ENCODE results near the gene KRT35. TPM values are rescaled to one million over a fixed set of nuclear protein-coding genes. Genes with fewer than 3 reads are reported as not detected.

Gene KRT35
- total and polyA plus RNA-seq, 4 donors, result not detected

DNA sequence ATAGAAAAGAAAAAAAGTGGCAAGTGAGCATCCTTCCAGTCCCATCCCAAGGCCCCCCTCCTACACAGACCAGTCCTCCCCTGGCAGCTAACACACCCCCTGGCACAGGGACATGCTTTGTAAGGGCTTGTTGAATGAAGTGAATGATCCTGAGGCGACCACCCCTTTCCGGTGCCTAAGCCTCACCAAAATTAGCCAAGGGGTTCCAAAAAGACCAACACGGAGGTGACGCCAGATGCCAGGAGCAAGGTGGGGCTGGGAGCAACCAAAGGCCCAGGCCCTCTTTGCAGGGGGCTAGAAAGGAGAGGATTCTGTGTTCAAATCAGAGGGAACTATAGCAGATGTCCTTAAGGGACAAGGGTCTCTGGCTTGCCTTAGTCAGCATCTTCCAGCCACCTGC lies 5.5 kb downstream of the KRT35 start:
- Histone ChIP-seq H3K4me3 (ENCODE audit: low read depth in 1 of 3, low read length in 3 of 3) (no peak overlapping the region), H3K4me1 (ENCODE audit: control insufficient read depth in 4 of 4, insufficient read depth in 4 of 4, low read length in 3 of 4) (no peaks in the 10 kb centered on the region), H3K27me3 (ENCODE audit: control insufficient read depth in 4 of 4, insufficient read depth in 4 of 4, low read length in 3 of 4) (no peaks in the 10 kb centered on the region), H3K9me3 (ENCODE audit: control insufficient read depth in 4 of 4, low read length in 3 of 4) (peaks cover 0 to 4% (median 0%) of the 10 kb centered on the region in 4 donors), H3K27ac (ENCODE audit: low read depth in 1 of 2, low read length in 2 of 2) (no peak overlapping the region), H3K36me3 (ENCODE audit: control insufficient read depth in 4 of 4, insufficient read depth in 3 of 4, low read depth in 1 of 4, low read length in 3 of 4) (no peaks in the 10 kb centered on the region), H3K9ac (ENCODE audit: low read depth in 1 of 2, low read length in 2 of 2) (no peak overlapping the region)
- TF ChIP-seq, protein P1, sequence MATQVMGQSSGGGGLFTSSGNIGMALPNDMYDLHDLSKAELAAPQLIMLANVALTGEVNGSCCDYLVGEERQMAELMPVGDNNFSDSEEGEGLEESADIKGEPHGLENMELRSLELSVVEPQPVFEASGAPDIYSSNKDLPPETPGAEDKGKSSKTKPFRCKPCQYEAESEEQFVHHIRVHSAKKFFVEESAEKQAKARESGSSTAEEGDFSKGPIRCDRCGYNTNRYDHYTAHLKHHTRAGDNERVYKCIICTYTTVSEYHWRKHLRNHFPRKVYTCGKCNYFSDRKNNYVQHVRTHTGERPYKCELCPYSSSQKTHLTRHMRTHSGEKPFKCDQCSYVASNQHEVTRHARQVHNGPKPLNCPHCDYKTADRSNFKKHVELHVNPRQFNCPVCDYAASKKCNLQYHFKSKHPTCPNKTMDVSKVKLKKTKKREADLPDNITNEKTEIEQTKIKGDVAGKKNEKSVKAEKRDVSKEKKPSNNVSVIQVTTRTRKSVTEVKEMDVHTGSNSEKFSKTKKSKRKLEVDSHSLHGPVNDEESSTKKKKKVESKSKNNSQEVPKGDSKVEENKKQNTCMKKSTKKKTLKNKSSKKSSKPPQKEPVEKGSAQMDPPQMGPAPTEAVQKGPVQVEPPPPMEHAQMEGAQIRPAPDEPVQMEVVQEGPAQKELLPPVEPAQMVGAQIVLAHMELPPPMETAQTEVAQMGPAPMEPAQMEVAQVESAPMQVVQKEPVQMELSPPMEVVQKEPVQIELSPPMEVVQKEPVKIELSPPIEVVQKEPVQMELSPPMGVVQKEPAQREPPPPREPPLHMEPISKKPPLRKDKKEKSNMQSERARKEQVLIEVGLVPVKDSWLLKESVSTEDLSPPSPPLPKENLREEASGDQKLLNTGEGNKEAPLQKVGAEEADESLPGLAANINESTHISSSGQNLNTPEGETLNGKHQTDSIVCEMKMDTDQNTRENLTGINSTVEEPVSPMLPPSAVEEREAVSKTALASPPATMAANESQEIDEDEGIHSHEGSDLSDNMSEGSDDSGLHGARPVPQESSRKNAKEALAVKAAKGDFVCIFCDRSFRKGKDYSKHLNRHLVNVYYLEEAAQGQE (IDR thresholded peaks at IDR 0.05), result no peak
- no peak for TF ChIP-seq FOXA2 (IDR thresholded peaks at IDR 0.05)
- TF ChIP-seq, protein P2, sequence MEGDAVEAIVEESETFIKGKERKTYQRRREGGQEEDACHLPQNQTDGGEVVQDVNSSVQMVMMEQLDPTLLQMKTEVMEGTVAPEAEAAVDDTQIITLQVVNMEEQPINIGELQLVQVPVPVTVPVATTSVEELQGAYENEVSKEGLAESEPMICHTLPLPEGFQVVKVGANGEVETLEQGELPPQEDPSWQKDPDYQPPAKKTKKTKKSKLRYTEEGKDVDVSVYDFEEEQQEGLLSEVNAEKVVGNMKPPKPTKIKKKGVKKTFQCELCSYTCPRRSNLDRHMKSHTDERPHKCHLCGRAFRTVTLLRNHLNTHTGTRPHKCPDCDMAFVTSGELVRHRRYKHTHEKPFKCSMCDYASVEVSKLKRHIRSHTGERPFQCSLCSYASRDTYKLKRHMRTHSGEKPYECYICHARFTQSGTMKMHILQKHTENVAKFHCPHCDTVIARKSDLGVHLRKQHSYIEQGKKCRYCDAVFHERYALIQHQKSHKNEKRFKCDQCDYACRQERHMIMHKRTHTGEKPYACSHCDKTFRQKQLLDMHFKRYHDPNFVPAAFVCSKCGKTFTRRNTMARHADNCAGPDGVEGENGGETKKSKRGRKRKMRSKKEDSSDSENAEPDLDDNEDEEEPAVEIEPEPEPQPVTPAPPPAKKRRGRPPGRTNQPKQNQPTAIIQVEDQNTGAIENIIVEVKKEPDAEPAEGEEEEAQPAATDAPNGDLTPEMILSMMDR (IDR thresholded peaks at IDR 0.05; ENCODE audit: low read depth, low read length, missing input control), result no peak
- no peak for TF ChIP-seq FOXA1 (IDR thresholded peaks at IDR 0.05)
- TF ChIP-seq, protein P3, sequence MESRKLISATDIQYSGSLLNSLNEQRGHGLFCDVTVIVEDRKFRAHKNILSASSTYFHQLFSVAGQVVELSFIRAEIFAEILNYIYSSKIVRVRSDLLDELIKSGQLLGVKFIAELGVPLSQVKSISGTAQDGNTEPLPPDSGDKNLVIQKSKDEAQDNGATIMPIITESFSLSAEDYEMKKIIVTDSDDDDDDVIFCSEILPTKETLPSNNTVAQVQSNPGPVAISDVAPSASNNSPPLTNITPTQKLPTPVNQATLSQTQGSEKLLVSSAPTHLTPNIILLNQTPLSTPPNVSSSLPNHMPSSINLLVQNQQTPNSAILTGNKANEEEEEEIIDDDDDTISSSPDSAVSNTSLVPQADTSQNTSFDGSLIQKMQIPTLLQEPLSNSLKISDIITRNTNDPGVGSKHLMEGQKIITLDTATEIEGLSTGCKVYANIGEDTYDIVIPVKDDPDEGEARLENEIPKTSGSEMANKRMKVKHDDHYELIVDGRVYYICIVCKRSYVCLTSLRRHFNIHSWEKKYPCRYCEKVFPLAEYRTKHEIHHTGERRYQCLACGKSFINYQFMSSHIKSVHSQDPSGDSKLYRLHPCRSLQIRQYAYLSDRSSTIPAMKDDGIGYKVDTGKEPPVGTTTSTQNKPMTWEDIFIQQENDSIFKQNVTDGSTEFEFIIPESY (IDR thresholded peaks at IDR 0.05), result no peak
- TF ChIP-seq EGR1 (IDR thresholded peaks at IDR 0.05; ENCODE audit: low read depth in 2 of 2), result no peak
- TF ChIP-seq YY1 (IDR thresholded peaks at IDR 0.05), result no peak
- TF ChIP-seq RAD21 (IDR thresholded peaks at IDR 0.05), result no peak
- TF ChIP-seq, protein P4, sequence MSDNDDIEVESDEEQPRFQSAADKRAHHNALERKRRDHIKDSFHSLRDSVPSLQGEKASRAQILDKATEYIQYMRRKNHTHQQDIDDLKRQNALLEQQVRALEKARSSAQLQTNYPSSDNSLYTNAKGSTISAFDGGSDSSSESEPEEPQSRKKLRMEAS (IDR thresholded peaks at IDR 0.05), result no peak
- TF ChIP-seq RXRA (IDR thresholded peaks at IDR 0.05), result no peak
- no peak for DNase-seq (ENCODE audit: low spot score)
- 95% methylated on average over 4 of the region's 4 CpGs for WGBS

DNA sequence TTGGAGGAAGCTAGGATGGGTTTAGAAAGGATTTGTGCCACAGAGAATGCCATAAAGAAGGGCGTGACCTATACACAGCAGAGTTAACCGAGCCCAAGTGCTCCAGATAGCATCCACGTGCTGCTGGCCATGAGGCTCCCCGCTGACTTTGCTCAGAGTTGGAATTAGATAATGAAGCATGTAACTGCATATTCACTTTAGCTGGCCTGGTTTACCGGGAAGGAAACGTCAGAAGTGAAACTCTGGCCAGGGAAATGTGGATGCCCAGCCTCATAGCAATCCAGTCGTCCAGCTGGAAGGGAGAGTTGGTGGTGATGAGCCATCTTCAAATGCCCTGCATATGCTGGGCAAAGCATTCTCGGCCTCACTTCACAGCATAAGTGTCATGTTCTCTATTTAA lies 6.1 kb downstream of the KRT35 start:
- H3K36me3 ChIP-seq (ENCODE audit: control insufficient read depth in 4 of 4, insufficient read depth in 3 of 4, low read depth in 1 of 4, low read length in 3 of 4), result no peaks in the 10 kb centered on the region
- peaks cover 0 to 4% (median 0%) of the 10 kb centered on the region in 4 donors for H3K9me3 ChIP-seq (ENCODE audit: control insufficient read depth in 4 of 4, low read length in 3 of 4)
- no peak for DNase-seq (ENCODE audit: low spot score)
- 63% methylated on average over 8 of the region's 8 CpGs for WGBS
- TF ChIP-seq YY1 (IDR thresholded peaks at IDR 0.05) (no peak), HNF4G (IDR thresholded peaks at IDR 0.05) (no peak), RXRA (IDR thresholded peaks at IDR 0.05) (no peak), FOXA2 (IDR thresholded peaks at IDR 0.05) (no peak), SP1 (IDR thresholded peaks at IDR 0.05) (no peak), GABPA (IDR thresholded peaks at IDR 0.05 in 1 of 2, conservative IDR thresholded peaks at IDR 0.05 in 1 of 2) (no peak), NR2F2 (IDR thresholded peaks at IDR 0.05) (no peak)
- H3K27ac ChIP-seq (ENCODE audit: low read depth in 1 of 2, low read length in 2 of 2), result no peak overlapping the region
- no peak overlapping the region for H3K4me3 ChIP-seq (ENCODE audit: low read depth in 1 of 3, low read length in 3 of 3)
- no peaks in the 10 kb centered on the region for H3K4me1 ChIP-seq (ENCODE audit: control insufficient read depth in 4 of 4, insufficient read depth in 4 of 4, low read length in 3 of 4)
- H3K27me3 ChIP-seq (ENCODE audit: control insufficient read depth in 4 of 4, insufficient read depth in 4 of 4, low read length in 3 of 4), result no peaks in the 10 kb centered on the region
- H3K9ac ChIP-seq (ENCODE audit: low read depth in 1 of 2, low read length in 2 of 2), result no peak overlapping the region
